GM19468 (cell line): Measurements from ENCODE around the gene CCDC102A.
A peak's percentile ranks its signal among the peaks of the same experiment; 100 is the strongest.
"Not testable (repeated sequence)": the region's sequence is repeated elsewhere in the genome, so short reads cannot be mapped to it uniquely, and the experiment has no call there.

Experiments
- ATAC-seq: cut with Tn5 transposase; IDR thresholded peaks from one replicate; pipeline ENCODE4 v1.9.1; 2021; ENCODE audit warnings: mild to moderate bottlenecking, moderate library complexity, moderate number of reproducible peaks; ENCODE audit not compliant: unreplicated experiment; ENCODE audit errors: extremely low read depth

Gene CCDC102A

DNA sequence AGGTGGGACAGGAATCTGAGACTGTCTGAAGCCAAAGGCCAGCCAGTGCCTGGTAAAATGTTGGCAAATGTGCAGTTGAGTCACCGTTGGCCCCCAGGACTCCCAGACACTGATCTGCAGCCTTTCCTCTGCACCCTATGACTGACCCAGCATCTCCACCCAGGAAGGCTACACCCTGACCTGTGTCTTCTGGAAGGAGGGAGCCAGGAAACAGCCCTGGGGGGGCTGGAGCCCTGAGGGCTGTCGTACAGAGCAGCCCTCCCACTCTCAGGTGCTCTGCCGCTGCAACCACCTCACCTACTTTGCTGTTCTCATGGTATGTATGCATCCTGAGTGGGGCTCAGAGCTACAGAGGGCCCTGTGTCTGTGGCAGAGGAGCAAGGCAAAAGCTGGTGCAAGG is 30.1 kb upstream of the CCDC102A start:
- ATAC-seq, result no peak

DNA sequence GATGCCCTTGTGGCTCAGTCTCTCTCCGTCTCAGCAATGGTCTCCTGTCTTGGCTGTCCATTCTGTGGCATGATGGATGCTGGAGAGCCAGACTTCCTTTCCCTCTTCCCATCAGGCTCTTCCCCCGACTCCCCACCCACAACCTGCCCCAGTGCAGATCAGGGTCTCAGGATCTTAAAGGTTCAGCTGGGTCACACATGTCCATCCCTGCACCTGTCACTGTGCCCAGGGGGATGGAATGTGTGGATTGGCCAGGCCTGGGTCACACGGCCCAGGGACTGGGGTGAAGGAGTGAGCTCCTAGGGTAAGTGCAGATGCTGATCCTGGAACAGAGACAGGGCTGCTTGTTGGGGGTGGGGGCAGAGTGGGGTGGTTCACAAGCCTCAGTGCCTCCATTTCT is 29.1 kb upstream of the CCDC102A start:
- no peak for ATAC-seq

- ATAC-seq, result no peak
Measured at GRCh38 chr16:57564571-57565270, 28.4 kb upstream of the CCDC102A start.

- ATAC-seq, result no peak
Measured at GRCh38 chr16:57563761-57564160, 27.4 kb upstream of the CCDC102A start.

GRCh38 chr16:57563487-57563750 is 27.0 kb upstream of the CCDC102A start:
- ATAC-seq, result no peak

DNA sequence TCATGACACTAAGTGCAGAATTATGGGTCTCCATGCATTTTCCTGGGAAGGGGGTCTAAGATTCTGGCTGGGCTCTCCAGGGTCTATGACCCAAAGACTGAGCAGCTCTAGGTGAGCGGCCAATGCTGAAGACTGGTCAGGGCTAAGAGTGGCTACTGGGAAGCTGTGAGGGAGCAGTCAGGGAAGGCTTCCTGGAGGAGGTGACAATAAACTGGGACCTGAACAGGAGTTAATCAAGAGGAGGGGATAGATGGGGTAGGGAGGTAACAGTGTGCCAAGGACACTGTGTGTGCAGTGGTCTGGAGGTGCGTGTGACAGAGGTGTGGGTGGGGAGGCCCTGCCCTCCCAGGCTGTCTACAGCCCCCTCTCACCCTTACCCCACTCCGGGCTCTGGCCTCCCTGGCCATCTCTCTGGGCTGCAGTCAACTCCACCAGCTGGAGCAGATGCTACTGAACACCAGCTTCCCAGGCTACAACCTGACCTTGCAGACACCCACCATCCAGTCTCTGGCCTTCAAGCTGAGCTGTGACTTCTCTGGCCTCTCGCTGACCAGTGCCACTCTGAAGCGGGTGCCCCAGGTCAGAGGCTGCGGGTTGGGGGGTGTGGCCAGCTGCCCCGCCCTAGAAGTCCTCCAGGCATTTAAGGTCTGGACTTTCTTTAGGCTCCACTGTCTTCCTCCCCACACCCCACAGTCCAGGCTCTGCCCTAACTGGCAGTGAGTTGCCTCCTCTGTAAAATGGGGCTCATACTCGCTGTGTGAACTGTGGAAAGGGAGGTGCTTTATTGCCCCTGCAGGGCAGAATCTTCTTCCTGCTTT is 26.5 kb upstream of the CCDC102A start:
- ATAC-seq, result no peak

DNA sequence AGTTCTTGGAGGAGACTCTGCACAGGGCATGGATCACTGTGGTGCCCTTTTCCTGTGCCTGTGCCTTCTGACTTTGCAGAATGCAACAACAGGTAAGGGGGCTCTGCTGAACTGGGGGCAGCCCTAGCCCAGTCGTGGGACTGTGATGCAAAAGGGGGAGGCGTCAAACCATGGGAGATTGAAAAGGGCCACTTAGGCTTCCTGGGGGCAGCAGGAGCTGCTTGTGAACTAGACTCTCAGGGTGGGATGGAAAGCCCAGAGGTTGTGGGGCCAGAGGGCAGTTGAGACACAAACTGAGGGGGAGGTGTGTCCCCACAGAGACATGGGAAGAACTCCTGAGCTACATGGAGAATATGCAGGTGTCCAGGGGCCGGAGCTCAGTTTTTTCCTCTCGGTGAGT is 25.7 kb upstream of the CCDC102A start:
- no peak for ATAC-seq

DNA sequence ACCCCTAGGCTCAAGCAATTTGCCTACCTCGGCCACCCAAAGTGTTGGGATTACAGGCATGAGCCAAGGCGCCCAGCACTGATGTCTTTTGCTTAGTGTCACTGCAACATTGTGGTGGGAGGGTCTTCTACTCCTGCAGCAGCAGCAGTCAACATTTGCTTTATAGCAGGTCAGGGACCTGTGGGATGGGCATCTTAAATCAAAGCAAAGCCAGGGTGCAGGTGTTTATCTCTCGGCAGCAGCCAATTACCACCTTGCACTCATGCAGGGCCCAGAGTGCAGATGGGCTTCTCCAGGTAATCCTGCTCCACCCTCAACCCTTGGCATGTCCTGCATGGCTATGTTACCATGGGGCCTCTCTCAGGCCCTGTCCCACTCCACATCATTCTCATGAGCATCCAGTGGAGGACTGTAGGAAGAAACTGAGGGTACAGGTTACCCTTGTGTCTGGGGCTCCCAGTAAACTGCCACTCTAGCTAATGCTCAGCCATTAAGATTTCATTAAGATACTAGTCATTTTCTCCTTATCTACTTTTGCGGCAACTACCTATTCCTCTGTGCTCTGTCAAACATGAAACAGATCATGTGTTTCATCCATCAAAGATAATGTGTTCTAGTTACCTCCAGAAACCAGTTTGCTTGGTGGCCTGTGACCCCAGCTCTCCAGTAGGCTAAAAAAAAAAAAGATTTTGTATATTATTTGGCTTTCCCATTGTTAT is 22.9 kb upstream of the CCDC102A start:
- no peak for ATAC-seq

- ATAC-seq, result no peak
Measured at GRCh38 chr16:57556941-57557541, 20.7 kb upstream of the CCDC102A start.

DNA sequence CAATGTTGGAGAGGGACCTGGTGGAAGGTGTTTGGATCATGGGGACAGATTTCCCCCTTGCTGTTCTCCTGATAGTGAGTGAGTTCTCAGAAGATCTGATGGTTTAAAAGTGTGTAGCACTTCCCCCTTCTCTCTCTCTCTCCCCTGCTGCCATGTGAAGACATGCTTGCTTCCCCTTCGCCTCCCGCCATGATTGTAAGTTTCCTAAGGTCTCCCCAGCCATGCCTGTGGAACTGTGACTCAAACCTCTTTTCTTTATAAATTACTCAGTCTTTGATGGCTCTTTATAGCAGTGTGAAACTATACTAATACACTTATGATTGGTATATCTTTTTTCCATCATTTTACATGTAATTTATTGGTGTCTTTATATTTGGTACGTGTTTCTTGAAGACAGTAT is 19.5 kb upstream of the CCDC102A start:
- no peak for ATAC-seq

DNA sequence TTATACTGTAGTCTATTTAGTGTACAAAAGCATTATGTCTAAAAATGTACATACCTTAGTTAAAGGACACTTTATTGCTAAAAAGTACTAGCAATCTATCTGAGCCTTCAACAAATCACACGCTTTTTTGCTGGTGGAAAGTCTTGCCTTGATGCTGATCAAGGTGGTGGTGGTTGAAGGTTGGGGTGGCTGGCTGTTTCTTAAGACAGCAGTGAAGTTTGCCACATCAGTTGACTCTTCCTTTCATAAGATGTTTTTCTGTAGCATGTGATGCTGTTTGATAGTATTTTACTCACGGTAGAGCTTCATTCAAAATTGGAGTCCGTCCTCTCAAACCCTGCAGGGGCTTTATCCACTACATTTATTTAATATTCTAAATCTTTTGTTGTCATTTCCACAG is 14.7 kb upstream of the CCDC102A start:
- no peak for ATAC-seq

GRCh38 chr16:57549730-57550129 is 13.4 kb upstream of the CCDC102A start:
- ATAC-seq, result no peak

GRCh38 chr16:57548408-57548807 is 12.0 kb upstream of the CCDC102A start:
- ATAC-seq, result no peak

GRCh38 chr16:57547524-57547923 is 11.2 kb upstream of the CCDC102A start:
- ATAC-seq, result not testable (repeated sequence)

DNA sequence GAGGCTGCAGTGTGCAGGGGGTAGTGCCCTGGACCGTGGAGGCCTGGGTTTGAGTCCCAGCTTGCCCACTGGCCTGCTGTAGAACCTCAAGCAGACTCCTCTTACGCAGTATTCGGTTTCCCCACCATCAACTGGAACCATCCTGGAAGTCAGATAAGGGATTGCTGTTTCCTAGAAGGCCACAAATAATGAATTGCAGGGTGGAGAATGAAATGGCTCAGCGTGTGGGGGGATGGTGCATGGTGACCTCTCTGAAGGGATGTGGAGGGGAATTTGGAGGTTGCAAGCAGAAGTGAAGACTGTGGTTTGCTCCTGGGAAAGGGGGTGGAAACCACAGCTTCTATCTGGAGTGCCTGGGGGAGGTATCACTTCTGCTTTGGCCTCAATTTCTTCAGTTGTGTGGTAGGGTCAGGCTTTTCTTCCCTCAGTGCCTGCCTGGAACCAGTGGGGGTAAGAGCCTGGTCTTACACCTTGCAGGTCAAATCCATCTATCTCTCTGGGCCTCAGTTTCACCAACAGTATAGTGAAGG is 7.8 kb upstream of the CCDC102A start:
- peak; percentile 53 for ATAC-seq

GRCh38 chr16:57541754-57542435 is 5.5 kb upstream of the CCDC102A start:
- no peak for ATAC-seq

- ATAC-seq, result no peak
Measured at GRCh38 chr16:57540906-57541753, 4.8 kb upstream of the CCDC102A start.

GRCh38 chr16:57540387-57540786 is 4.0 kb upstream of the CCDC102A start:
- no peak for ATAC-seq

DNA sequence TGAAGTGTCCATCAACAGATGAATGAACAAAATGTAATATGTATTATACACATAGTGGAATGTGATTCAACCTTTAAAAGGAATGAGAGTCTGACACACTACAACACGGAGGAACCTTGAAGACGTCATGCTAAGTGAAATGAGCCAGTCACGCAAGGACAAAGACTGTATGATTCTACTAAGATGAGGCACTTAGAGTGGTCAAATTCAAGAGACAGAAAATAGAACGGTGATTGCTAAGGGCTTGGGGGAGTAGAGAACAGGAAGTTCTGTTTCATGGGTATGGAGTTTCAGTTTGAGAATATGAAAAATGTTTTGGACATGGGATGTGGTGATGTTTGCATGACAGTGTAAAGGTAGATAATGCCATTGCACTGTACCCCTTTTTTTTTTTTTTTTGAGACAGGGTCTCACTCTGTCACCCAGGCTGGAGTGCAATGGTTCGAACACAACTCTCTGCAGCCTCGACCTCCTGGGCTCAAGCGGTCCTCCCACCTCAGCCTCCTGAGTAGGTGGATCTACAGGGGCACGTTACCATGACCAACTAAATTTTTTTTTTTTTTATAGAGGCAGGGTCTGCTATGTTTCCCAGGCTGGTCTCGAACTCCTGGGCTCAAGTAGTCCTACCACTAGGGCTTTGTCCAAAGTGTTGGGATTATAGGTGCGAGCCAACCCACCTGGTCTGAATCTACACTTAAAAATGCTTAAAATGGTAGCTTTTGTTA is 2.9 kb upstream of the CCDC102A start:
- ATAC-seq, result no peak
